ENCODE results near the gene FREM1.

GRCh38 chr9:14937216-14937615 lies 27.0 kb upstream of the FREM1 start:
- TF ChIP-seq, protein P1, sequence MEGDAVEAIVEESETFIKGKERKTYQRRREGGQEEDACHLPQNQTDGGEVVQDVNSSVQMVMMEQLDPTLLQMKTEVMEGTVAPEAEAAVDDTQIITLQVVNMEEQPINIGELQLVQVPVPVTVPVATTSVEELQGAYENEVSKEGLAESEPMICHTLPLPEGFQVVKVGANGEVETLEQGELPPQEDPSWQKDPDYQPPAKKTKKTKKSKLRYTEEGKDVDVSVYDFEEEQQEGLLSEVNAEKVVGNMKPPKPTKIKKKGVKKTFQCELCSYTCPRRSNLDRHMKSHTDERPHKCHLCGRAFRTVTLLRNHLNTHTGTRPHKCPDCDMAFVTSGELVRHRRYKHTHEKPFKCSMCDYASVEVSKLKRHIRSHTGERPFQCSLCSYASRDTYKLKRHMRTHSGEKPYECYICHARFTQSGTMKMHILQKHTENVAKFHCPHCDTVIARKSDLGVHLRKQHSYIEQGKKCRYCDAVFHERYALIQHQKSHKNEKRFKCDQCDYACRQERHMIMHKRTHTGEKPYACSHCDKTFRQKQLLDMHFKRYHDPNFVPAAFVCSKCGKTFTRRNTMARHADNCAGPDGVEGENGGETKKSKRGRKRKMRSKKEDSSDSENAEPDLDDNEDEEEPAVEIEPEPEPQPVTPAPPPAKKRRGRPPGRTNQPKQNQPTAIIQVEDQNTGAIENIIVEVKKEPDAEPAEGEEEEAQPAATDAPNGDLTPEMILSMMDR (IDR thresholded peaks at IDR 0.05): no peak
- TF ChIP-seq POLR2A (IDR thresholded peaks at IDR 0.05): no peak
